Neural cell (in vitro differentiated cells): ENCODE results near the gene VPREB1.

ENCODE experiments used
- CTCF ChIP-seq: fragments of 450-650 bp; IDR thresholded peaks from 2 replicates; pipeline ENCODE4 v1.5.1; 2014; ENCODE audit warnings: antibody characterized with exemption, mild to moderate bottlenecking, moderate library complexity; ENCODE audit not compliant: poor library complexity, severe bottlenecking
- EZH2 ChIP-seq: fragments of 200-600, 300-800 bp; shearing (Covaris generic), sonication (generic); IDR thresholded peaks from 2 replicates; pipeline ENCODE4 v1.6.1; 2014; ENCODE audit warnings: antibody characterized with exemption, low read length, borderline replicate concordance, mild to moderate bottlenecking; ENCODE audit not compliant: insufficient read depth, poor library complexity, severe bottlenecking
- POLR2AphosphoS5 ChIP-seq: IDR thresholded peaks from 2 replicates; pipeline ENCODE4 v1.6.1; 2012
- RAD21 ChIP-seq: fragments of 450-650 bp; conservative IDR thresholded peaks from 2 replicates; pipeline ENCODE4 v1.6.1; 2014; ENCODE audit warnings: antibody characterized with exemption, mild to moderate bottlenecking, moderate library complexity
- TAF1 ChIP-seq: IDR thresholded peaks from 2 replicates; pipeline ENCODE4 v1.6.1; 2012; ENCODE audit warnings: low read depth

GRCh38 chr22:22228921-22229320 is 15.7 kb upstream of the VPREB1 start:
- no peak for TF ChIP-seq CTCF
- no peak for TF ChIP-seq POLR2AphosphoS5
- no peak for TF ChIP-seq RAD21
- TF ChIP-seq EZH2 = no peak
- no peak for TF ChIP-seq TAF1
